ENCODE results near the gene TRAPPC8. TPM values are rescaled to one million over a fixed set of nuclear protein-coding genes. Genes with fewer than 3 reads are reported as not detected.

The TRAPPC8 gene
- polyA plus RNA-seq (2011; rRNA removed) (41.8 and 58.8 TPM in 2 replicates), polyA plus RNA-seq (2017; fragmentation: RNase III; extraction: RNeasy Plus Mini Kit Qiagen cat#74134 plus additional on column Dnase treatment) (12.0 to 12.4 TPM (median 12.2 TPM) in 3 replicates), polyA minus RNA-seq (2011; rRNA and poly(A)+ RNA removed) (41.0 and 45.4 TPM in 2 replicates)
- 8.9 and 10.4 TPM in 2 replicates for polyA plus RNA-seq (2012; cell fraction: cytosol; rRNA removed)
- polyA plus RNA-seq (2012; cell fraction: nucleus; rRNA removed), result 9.2 and 15.3 TPM in 2 replicates

- no peaks in the 10 kb centered on the region for H3K9me3 ChIP-seq
- WGBS (ENCODE audit: missing lambda C conversion rate), result 2% methylated on average over 40 of the region's 58 CpGs
- ChIA-PET CTCF (interaction anchor here (0.7 to 1.6 kb wide), 4 partner anchors 10 to 129 kb away, joined by 3 to 6 read pairs (median 3); no protein-coding TSS in a partner anchor), POLR2A (interaction anchor here (0.5 to 2.0 kb wide), 11 partner anchors 9 to 258 kb away, joined by 3 to 23 read pairs (median 4); partner anchors contain the start of genes RNF125 and RNF138)
- FAIRE-seq, result no peak
- H3K4me1 ChIP-seq, result peaks cover 15% of the 10 kb centered on the region; the same call in 2 of the 3 replicates
- DNase-seq (ENCODE audit: low read depth in 1 of 2, low spot score in 1 of 2), result peak; percentile 84 to 97
- peak within 1 kb of the TSS; percentile 95 for H3K4me2 ChIP-seq
- peak; percentile 97 to 98 for ATAC-seq
- peak within 1 kb of the TSS; percentile 65 for H3K4me3 ChIP-seq
- H3K27ac ChIP-seq, result peak within 1 kb of the TSS; percentile 81 to 97
- TF ChIP-seq PHF8 (IDR thresholded peaks at IDR 0.05; ENCODE audit: borderline replicate concordance, low read depth) (no peak; the same call in 1 of the 2 replicates), HDAC2 (IDR thresholded peaks at IDR 0.05) (no peak), ELK1 (IDR thresholded peaks at IDR 0.05; ENCODE audit: low read depth, low read length) (no peak), ATOH8 (CRISPR knock-in tag; IDR thresholded peaks at IDR 0.05; ENCODE audit: low read depth) (no peak), ZC3H11A (IDR thresholded peaks at IDR 0.05) (no peak), POLR2AphosphoS2 (conservative IDR thresholded peaks at IDR 0.05; ENCODE audit: low read length) (no peak), TFCP2L1 (CRISPR knock-in tag; IDR thresholded peaks at IDR 0.05) (no peak), FOSL2 (IDR thresholded peaks at IDR 0.05) (no peak), FOSL2 (CRISPR knock-in tag; IDR thresholded peaks at IDR 0.05) (no peak), EHMT2 (IDR thresholded peaks at IDR 0.05; ENCODE audit: low read depth) (no peak), HOXB13 (CRISPR knock-in tag; IDR thresholded peaks at IDR 0.05; ENCODE audit: low read depth) (no peak), REST (IDR thresholded peaks at IDR 0.05) (no peak), USF2 (IDR thresholded peaks at IDR 0.05) (peak; percentile 94), KDM1A (IDR thresholded peaks at IDR 0.05; ENCODE audit: low read depth) (no peak), NPAS2 (CRISPR knock-in tag; IDR thresholded peaks at IDR 0.05; ENCODE audit: borderline replicate concordance) (no peak), BCL3 (IDR thresholded peaks at IDR 0.05) (peak; percentile 64; the same call in 1 of the 3 replicates), MAZ (IDR thresholded peaks at IDR 0.05; ENCODE audit: borderline replicate concordance, low read depth, low read length) (no peak), RNF2 (IDR thresholded peaks at IDR 0.05; ENCODE audit: borderline replicate concordance, low read depth) (no peak), GATA3 (IDR thresholded peaks at IDR 0.05; ENCODE audit: borderline replicate concordance) (no peak), HES2 (IDR thresholded peaks at IDR 0.05) (no peak), EHF (CRISPR knock-in tag; IDR thresholded peaks at IDR 0.05) (no peak), CTCF (IDR thresholded peaks at IDR 0.05) (no peak), SREBF2 (IDR thresholded peaks at IDR 0.05) (no peak), HEYL (CRISPR knock-in tag; IDR thresholded peaks at IDR 0.05) (no peak), NR3C1 (IDR thresholded peaks at IDR 0.05) (no peak), ESRRA (IDR thresholded peaks at IDR 0.05; ENCODE audit: borderline replicate concordance, low read length) (no peak), FOXS1 (CRISPR knock-in tag; IDR thresholded peaks at IDR 0.05) (no peak), CHD4 (IDR thresholded peaks at IDR 0.05; ENCODE audit: borderline replicate concordance) (no peak)
These were observed at the start of gene TRAPPC8 for GRCh38 chr18:31942999-31943877. Gene TRAPPC8, minus strand, starts transcription at chr18:31943128. Its CDS starts 364 bp downstream, at chr18:31942764.

Measured in A549 (cell line).